Amygdala (tissue), 56 donors: ENCODE results near the gene DSCAM.
"Not testable (repeated sequence)": the region's sequence is repeated elsewhere in the genome, so short reads cannot be mapped to it uniquely, and the experiment has no call there.

Experiments
- DNase-seq, 56 donors: peaks; one replicate each; lab custom pipeline; 2025; lab: John Stamatoyannopoulos, UW

DSCAM gene

GRCh38 chr21:40047993-40048730, 798.8 kb downstream of the DSCAM start:
- DNase-seq, result no peak

GRCh38 chr21:40047211-40047610, 799.7 kb downstream of the DSCAM start:
- no peak for DNase-seq

- DNase-seq, result no peak
Measured at GRCh38 chr21:40043866-40044265, 803.1 kb downstream of the DSCAM start.

DNA sequence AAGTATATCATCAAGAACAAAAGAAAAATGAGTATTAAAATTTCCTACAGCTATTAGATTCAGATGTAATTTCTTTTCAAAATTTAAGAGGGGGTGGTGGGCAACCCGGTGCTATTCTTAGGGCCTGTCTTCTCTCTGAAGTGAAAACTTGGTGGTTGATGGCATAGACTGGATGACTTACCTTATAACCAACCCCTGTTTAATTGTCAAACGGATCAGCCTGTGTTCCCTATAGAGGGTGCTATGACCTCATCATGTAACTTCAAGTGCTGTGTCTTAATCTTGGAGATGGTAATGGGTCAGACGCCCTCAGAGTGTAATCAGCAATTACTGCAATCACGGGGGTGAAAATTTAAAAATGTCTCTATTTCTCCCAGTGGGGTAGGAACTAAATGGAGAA, 803.5 kb downstream of the DSCAM start:
- no peak for DNase-seq

- DNase-seq, result no peak
Measured at GRCh38 chr21:40041446-40041845, 805.5 kb downstream of the DSCAM start.

GRCh38 chr21:40033156-40033782, 813.7 kb downstream of the DSCAM start:
- DNase-seq, result not testable (repeated sequence)

GRCh38 chr21:40029888-40030287, 817.1 kb downstream of the DSCAM start:
- no peak for DNase-seq

DNA sequence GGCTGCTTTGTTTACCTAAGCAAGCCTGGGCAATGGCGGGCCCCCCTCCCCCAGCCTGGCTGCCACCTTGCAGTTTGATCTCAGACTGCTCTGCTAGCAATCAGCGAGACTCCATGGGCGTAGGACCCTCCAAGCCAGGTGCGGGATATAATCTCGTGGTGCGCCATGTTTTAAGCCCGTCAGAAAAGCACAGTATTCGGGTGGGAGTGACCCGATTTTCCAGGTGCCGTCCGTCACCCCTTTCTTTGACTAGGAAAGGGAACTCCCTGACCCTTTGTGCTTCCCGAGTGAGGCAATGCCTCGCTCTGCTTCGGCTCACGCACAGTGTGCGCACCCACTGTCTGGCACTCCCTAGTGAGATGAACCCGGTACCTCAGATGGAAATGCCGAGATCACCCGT, 818.6 kb downstream of the DSCAM start:
- not testable (repeated sequence) for DNase-seq

- no peak for DNase-seq
Measured at GRCh38 chr21:40021558-40022351, 825.2 kb downstream of the DSCAM start.

- DNase-seq, result no peak
Measured at GRCh38 chr21:40020651-40021050, 826.3 kb downstream of the DSCAM start.

- no peak for DNase-seq
Measured at GRCh38 chr21:40018871-40019475, 828.0 kb downstream of the DSCAM start.

DNA sequence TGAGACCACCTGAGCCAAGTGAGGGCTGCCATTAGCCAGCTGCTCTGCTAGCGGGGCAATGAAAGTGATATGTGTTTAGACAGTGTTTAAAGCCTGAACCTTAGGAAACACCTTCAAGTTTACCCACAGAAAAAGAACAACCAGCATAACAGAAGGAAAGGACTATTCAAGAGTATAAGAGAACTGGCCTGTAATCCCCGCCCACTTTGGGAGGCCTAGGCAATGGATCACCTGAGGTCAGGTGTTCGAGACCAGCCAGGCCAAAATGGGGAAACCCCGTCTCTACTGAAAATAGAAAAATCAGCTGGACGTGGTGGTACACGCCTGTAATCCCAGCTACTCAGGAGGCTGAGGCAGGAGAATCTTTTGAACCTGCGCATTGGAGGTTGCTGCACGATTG, 830.3 kb downstream of the DSCAM start:
- DNase-seq, result no peak

DNA sequence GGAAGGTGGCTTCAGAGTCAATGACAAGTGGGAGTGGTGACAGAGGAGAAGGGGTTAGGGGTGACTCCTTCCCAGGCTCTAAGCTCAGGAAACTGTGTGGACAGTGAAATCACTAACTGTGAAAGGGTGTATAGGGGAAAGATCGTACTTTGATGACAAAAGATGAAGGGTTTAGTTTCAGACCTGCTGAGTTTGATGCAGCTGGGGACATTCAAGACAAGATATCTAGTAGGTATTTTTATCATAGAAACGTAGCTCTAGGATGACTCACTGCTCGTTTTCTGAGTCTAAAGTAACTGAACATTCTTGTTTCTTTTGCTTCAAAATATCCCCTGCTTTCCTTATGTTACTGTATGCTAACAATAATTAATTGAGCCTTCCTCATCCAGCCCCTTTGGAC, 830.7 kb downstream of the DSCAM start:
- DNase-seq, result no peak

- DNase-seq, result no peak
Measured at GRCh38 chr21:40015818-40016217, 831.1 kb downstream of the DSCAM start.

DNA sequence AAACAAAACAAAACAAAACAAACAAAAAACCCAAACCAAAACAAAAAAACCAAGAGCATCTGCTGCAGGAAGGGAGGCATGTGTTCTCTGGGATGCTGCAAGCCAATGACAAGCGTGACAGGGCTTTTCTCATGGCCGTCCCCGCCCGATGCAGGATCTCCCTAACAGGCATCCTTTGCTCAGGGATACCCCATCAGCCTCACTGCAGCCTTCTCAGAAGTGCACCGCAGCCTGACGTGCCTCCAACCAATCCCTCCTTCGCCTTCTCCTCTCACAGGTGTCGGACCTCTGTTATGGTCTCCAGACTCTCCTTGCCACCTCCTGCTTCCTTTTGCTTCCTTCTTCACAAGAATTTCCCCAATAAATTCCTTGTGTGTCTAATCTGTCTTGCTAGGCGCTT, 832.6 kb downstream of the DSCAM start:
- DNase-seq, result no peak

GRCh38 chr21:40013001-40013735, 833.8 kb downstream of the DSCAM start:
- no peak for DNase-seq

DNA sequence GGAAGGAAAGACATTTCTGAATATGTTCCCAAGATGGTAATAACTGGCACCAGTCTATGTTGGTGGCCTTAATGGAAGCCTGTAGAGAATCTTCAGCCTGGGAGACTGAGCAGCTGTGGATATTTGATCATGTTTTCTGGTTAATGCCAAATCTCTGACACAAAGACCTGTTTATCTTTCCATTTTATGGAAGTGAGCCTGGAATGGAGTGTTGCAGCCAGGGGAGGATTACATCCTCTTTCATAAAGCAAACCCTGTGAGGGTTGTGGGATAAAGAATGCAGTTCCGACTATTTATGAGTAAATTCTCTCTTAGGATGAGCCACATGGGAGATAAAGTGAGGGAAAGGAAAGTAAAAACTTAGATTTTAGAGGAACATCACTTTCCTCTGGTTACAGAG, 835.6 kb downstream of the DSCAM start:
- DNase-seq, result no peak

DNA sequence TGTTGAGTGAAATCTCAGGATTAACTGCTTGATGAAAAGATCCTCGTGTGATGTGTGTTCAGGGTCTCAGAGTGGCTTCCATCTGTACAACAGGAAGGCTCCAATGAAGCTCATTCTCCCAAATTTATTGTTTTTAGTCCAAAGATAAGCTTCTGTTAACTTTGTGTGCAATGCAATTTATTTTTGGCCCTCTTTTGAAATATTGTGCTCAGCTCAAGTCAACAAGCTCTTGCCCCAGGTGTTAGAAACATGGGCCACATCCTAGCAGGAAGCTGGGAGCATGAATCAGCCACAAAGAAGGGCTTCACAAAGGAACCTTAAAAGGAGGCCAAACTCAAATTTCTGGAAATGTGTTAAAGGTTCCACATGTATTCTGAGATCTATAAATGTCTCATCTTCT, 844.0 kb downstream of the DSCAM start:
- no peak for DNase-seq

- no peak for DNase-seq
Measured at GRCh38 chr21:39984286-39984991, 862.5 kb downstream of the DSCAM start.
